Ectodermal cell (in vitro differentiated cells): ENCODE measurements around the gene OLFM3. TPM values are rescaled to one million over a fixed set of nuclear protein-coding genes. Genes with fewer than 3 reads are reported as not detected.

ENCODE experiments used
- H3K27ac ChIP-seq: 2 replicates; pipeline ENCODE4 v1.7.0; 2013; ENCODE audit warnings: mild to moderate bottlenecking, low read depth, low read length; ENCODE audit not compliant: insufficient read depth, poor library complexity, severe bottlenecking
- H3K27me3 ChIP-seq: 2 replicates; pipeline ENCODE4 v1.7.0; 2013; ENCODE audit warnings: mild to moderate bottlenecking, low read length; ENCODE audit not compliant: insufficient read depth, control insufficient read depth, poor library complexity, severe bottlenecking
- H3K36me3 ChIP-seq: one replicate; pipeline ENCODE4 v1.7.0; 2013; ENCODE audit warnings: low read length; ENCODE audit not compliant: control insufficient read depth, insufficient read depth
- H3K4me1 ChIP-seq: one replicate; pipeline ENCODE4 v1.7.0; 2013; ENCODE audit warnings: low read length; ENCODE audit not compliant: control insufficient read depth, insufficient read depth
- H3K4me3 ChIP-seq: 2 replicates; pipeline ENCODE4 v1.7.0; 2013; ENCODE audit warnings: low read depth, low read length, control low read depth; ENCODE audit not compliant: insufficient read depth
- H3K9me3 ChIP-seq: 2 replicates; pipeline ENCODE4 v1.7.0; 2013; ENCODE audit warnings: mild to moderate bottlenecking, low read length, moderate library complexity; ENCODE audit not compliant: control insufficient read depth
- WGBS, 2 experiments: methylation state at CpG; one replicate each; pipeline ENCODE4 v1.1.7; 2013; ENCODE audit warnings: missing lambda C conversion rate in 2 of 2; 5-methylcytosine and 5-hydroxymethylcytosine counted together
- polyA plus RNA-seq, 4 experiments: library from polyadenylated mRNA; stranded (reverse); fragments of 50-300 nt; gene quantifications; one replicate each; pipeline ENCODE4 v1.2.3, GENCODE V29; 2013

The OLFM3 gene
- polyA plus RNA-seq (2013, experiment 1 of 4): 33.9 TPM
- polyA plus RNA-seq (2013, experiment 2 of 4): 36.8 TPM
- 16.8 TPM for polyA plus RNA-seq (2013, experiment 3 of 4)
- polyA plus RNA-seq (2013, experiment 4 of 4): 17.3 TPM

- Histone ChIP-seq H3K9me3 (no peaks in the 10 kb centered on the region), H3K4me1 (no peaks in the 10 kb centered on the region)
- WGBS, 2 experiments: 3 to 5% methylated on average over 24 of the region's 24 CpGs
These were observed at the start of gene OLFM3 for GRCh38 chr1:101996825-101997465. OLFM3 (minus strand) TSS chr1:101996926.

GRCh38 chr1:102045752-102046151, 49.0 kb upstream of the OLFM3 start:
- no peak overlapping the region for H3K4me3 ChIP-seq
- H3K36me3 ChIP-seq: no peaks in the 10 kb centered on the region
- H3K27me3 ChIP-seq: no peaks in the 10 kb centered on the region
- WGBS, 2 experiments: 94 to 96% methylated on average over 2 of the region's 2 CpGs
- H3K27ac ChIP-seq: no peak overlapping the region
- no peaks in the 10 kb centered on the region for H3K9me3 ChIP-seq
- H3K4me1 ChIP-seq: peaks cover 5% of the 10 kb centered on the region

More at GRCh38 chr1:101996825-101997465, at the start of gene OLFM3:
- Histone ChIP-seq H3K36me3 (no peaks in the 10 kb centered on the region), H3K27me3 (no peaks in the 10 kb centered on the region), H3K4me3 (peak within 1 kb of the TSS; percentile 54), H3K27ac (no peak within 1 kb of the TSS)

- H3K27ac ChIP-seq: no peak overlapping the region
- no peaks in the 10 kb centered on the region for H3K9me3 ChIP-seq
- no peaks in the 10 kb centered on the region for H3K4me1 ChIP-seq
- H3K27me3 ChIP-seq: no peaks in the 10 kb centered on the region
- H3K36me3 ChIP-seq: no peaks in the 10 kb centered on the region
- no peak overlapping the region for H3K4me3 ChIP-seq
- WGBS, 2 experiments: 93 to 96% methylated on average over 6 to 7 of the region's 7 CpGs
These were observed 35.8 kb upstream of the OLFM3 start for GRCh38 chr1:102032534-102032933.

- H3K4me3 ChIP-seq: no peak overlapping the region
- H3K4me1 ChIP-seq: no peaks in the 10 kb centered on the region
- H3K27ac ChIP-seq: no peak overlapping the region
- H3K9me3 ChIP-seq: no peaks in the 10 kb centered on the region
- no peaks in the 10 kb centered on the region for H3K36me3 ChIP-seq
- H3K27me3 ChIP-seq: no peaks in the 10 kb centered on the region
These were observed 22.8 kb upstream of the OLFM3 start for GRCh38 chr1:102019530-102019929.

GRCh38 chr1:102015728-102016127, 19.0 kb upstream of the OLFM3 start:
- Histone ChIP-seq H3K27me3 (no peaks in the 10 kb centered on the region), H3K9me3 (no peaks in the 10 kb centered on the region), H3K4me1 (no peaks in the 10 kb centered on the region), H3K36me3 (no peaks in the 10 kb centered on the region), H3K27ac (no peak overlapping the region), H3K4me3 (no peak overlapping the region)
- WGBS, 2 experiments: 93% methylated on average over 2 of the region's 3 CpGs; no CpG with 5 or more reads in 1 of the 2 experiments

GRCh38 chr1:102002057-102002456, 5.3 kb upstream of the OLFM3 start:
- H3K27ac ChIP-seq: no peak overlapping the region
- H3K4me1 ChIP-seq: no peaks in the 10 kb centered on the region
- no peaks in the 10 kb centered on the region for H3K36me3 ChIP-seq
- H3K9me3 ChIP-seq: no peaks in the 10 kb centered on the region
- 89 to 92% methylated on average over 2 of the region's 2 CpGs for WGBS, 2 experiments
- H3K4me3 ChIP-seq: no peak overlapping the region
- H3K27me3 ChIP-seq: no peaks in the 10 kb centered on the region

GRCh38 chr1:101995984-101996745, 561 bp downstream of the OLFM3 start:
- no peak overlapping the region for H3K27ac ChIP-seq
- no peaks in the 10 kb centered on the region for H3K27me3 ChIP-seq
- H3K4me1 ChIP-seq: no peaks in the 10 kb centered on the region
- no peaks in the 10 kb centered on the region for H3K36me3 ChIP-seq
- H3K9me3 ChIP-seq: no peaks in the 10 kb centered on the region
- peak overlapping the region; percentile 54 for H3K4me3 ChIP-seq
- 14 to 15% methylated on average over 19 to 20 of the region's 20 CpGs for WGBS, 2 experiments

GRCh38 chr1:101993710-101994109, 3.0 kb downstream of the OLFM3 start:
- H3K36me3 ChIP-seq: no peaks in the 10 kb centered on the region
- H3K27ac ChIP-seq: no peak overlapping the region
- H3K4me1 ChIP-seq: no peaks in the 10 kb centered on the region
- no peaks in the 10 kb centered on the region for H3K9me3 ChIP-seq
- WGBS, 2 experiments: 67 to 100% methylated on average over 1 of the region's 3 CpGs
- no peaks in the 10 kb centered on the region for H3K27me3 ChIP-seq
- no peak overlapping the region for H3K4me3 ChIP-seq

- H3K9me3 ChIP-seq: no peaks in the 10 kb centered on the region
- no peak overlapping the region for H3K4me3 ChIP-seq
- H3K27ac ChIP-seq: no peak overlapping the region
- H3K27me3 ChIP-seq: no peaks in the 10 kb centered on the region
- H3K36me3 ChIP-seq: no peaks in the 10 kb centered on the region
- 84 to 91% methylated on average over 3 to 5 of the region's 5 CpGs for WGBS, 2 experiments
- no peaks in the 10 kb centered on the region for H3K4me1 ChIP-seq
These were observed 3.7 kb downstream of the OLFM3 start for GRCh38 chr1:101992821-101993575.

GRCh38 chr1:101980974-101981373, 15.8 kb downstream of the OLFM3 start:
- WGBS, 2 experiments: 89 to 91% methylated on average over 2 of the region's 2 CpGs
- H3K27ac ChIP-seq: no peak overlapping the region

More at GRCh38 chr1:101980974-101981373, 15.8 kb downstream of the OLFM3 start:
- H3K4me3 ChIP-seq: no peak overlapping the region
- no peaks in the 10 kb centered on the region for H3K4me1 ChIP-seq
- H3K36me3 ChIP-seq: no peaks in the 10 kb centered on the region
- H3K9me3 ChIP-seq: no peaks in the 10 kb centered on the region
- H3K27me3 ChIP-seq: no peaks in the 10 kb centered on the region
